ENCODE results near the gene ATG2A.

The ATG2A gene

DNA sequence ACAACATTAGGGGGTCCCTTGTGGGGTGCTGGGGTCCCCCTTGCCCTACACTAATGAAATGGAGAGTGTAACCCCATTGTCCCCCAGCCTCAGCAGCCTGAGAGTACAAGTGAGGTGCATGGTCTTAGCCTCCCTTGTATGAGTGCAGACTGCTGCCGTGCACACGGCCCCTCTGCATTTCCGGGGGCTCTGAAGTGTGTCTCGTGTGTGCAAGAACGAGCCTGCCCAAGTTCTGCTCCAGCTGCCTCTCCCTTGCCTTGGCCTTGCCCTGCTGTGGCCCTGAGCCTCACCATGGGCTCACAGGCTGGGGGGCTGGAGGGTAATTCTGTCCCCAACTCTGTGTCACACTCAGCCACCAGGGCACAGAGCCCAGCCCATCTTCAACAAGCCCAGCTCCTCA is 33.4 kb downstream of the ATG2A start:
- no peak overlapping the region for H3K4me3 ChIP-seq (replicated peaks; ENCODE audit: low read depth, low read length)
- TF ChIP-seq, protein P1, sequence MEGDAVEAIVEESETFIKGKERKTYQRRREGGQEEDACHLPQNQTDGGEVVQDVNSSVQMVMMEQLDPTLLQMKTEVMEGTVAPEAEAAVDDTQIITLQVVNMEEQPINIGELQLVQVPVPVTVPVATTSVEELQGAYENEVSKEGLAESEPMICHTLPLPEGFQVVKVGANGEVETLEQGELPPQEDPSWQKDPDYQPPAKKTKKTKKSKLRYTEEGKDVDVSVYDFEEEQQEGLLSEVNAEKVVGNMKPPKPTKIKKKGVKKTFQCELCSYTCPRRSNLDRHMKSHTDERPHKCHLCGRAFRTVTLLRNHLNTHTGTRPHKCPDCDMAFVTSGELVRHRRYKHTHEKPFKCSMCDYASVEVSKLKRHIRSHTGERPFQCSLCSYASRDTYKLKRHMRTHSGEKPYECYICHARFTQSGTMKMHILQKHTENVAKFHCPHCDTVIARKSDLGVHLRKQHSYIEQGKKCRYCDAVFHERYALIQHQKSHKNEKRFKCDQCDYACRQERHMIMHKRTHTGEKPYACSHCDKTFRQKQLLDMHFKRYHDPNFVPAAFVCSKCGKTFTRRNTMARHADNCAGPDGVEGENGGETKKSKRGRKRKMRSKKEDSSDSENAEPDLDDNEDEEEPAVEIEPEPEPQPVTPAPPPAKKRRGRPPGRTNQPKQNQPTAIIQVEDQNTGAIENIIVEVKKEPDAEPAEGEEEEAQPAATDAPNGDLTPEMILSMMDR (IDR thresholded peaks at IDR 0.05; ENCODE audit: low read depth, low read length, missing control alignments) = no peak

DNA sequence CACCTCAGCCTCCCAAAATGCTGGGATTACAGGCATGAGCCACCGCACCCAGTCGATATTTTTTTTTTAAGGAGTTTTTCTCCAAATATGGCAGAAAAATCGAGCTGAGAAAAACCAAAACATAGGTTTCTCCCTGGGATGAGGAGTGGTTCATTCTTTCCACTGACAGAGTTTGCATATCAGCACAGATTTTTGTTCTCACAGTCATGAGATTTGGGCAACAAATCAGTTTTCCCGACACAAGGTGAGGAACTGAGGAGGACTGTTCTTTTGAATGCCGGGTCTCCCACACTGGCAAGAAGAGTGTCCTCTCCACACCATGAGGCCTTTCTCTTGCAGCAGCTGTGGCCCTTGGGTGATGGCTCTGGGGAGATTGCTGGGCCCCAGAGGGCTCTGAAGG is 34.8 kb downstream of the ATG2A start:
- no peak overlapping the region for H3K4me3 ChIP-seq (replicated peaks; ENCODE audit: low read depth, low read length)
- TF ChIP-seq, protein P1 (IDR thresholded peaks at IDR 0.05; ENCODE audit: low read depth, low read length, missing control alignments) = no peak
- DNase-seq (ENCODE audit: extremely low read depth, low read depth) = no peak

More for the DNA sequence above, 33.4 kb downstream of the ATG2A start:
- DNase-seq (ENCODE audit: extremely low read depth, low read depth) = no peak

DNA sequence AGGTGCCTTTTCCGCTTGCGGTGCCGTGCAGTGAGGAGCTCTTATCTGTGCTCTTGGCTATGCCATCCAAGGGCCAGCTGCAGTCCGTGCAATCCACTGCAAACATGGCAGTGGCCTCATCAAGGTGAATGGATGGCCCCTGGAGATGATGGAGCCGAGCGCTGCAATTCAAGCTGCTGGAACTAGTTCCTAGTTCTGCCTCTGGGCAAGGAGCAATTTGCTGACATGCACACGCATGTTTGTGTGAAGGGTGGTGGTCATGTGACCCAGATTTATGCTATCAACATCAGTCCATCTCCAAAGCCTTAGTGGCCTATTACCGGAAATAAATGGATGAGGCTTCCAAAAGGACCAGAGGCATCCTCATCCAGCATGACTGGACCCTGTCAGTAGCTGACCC is 35.5 kb downstream of the ATG2A start:
- TF ChIP-seq, protein P1 (IDR thresholded peaks at IDR 0.05; ENCODE audit: low read depth, low read length, missing control alignments) = no peak
- no peak overlapping the region for H3K4me3 ChIP-seq (replicated peaks; ENCODE audit: low read depth, low read length)
- no peak for DNase-seq (ENCODE audit: extremely low read depth, low read depth)

DNA sequence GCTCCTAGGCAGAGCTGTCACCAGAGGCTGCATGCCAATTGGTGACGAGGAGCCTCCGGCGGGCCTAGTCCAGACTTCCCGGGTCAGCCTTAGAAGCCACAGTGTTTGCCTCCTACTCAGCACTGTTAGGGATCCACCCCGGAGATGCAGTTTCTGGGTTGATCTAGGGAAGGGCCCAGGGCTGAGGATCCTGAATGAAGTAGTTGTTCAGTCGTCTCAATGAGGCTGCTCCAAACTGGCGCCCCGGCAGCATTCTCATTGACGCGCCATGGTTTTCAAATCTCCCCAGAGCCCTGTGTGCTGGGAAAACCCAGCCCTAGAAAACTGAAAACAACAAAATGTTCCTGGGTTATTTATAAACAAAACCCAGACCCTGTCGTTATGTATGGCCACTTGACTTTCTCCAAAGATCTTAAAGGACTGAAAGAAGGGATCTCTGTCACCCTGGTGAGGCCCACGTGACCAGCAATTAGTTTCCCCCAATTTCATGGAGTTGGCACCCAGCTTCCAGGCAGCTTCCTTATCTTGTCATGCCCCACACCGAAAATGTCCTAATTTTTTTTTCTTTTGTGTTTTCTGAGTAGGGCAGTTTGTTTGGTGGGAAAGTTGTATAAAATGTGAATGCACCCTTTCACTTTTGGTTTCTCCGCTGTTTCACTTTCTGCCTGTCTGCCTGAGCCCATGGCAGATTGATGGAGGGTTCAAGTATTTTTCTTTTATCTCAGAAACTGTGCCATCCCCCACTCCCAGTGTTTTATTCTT is 36.6 kb downstream of the ATG2A start:
- no peak for DNase-seq (ENCODE audit: extremely low read depth, low read depth)
- TF ChIP-seq, protein P1 (IDR thresholded peaks at IDR 0.05; ENCODE audit: low read depth, low read length, missing control alignments) = no peak
- H3K4me3 ChIP-seq (replicated peaks; ENCODE audit: low read depth, low read length) = no peak overlapping the region

DNA sequence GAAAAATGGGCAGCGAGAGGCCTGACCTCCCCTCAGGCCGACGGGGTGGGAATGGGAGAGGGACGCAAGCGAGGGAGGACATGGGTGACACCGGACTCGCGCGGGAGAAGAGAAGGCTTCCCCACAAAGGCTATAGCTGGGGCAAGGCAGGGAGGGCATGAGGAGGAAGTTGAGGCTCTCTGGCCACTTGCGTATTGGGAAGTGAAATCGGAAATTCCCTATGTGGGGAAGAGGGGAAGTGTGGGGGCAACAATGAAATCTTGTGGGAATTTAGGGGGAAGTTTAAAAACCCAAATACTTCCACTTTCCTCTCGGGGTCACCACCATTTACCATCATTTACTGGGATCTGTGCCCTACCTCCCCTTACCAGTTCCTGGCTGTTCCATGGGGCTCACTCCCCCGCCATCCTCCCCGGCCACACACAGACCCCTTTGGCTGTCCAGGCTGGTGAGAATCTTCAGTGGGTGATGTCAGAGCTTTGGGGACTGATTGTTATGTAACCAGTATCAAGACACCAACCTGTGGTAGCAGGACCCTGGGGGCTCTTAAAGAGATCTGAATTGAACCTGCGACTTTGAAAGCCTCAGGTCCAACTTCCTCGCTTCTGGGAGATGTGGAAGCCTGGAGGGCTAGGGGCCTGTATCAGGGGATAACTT is 37.6 kb downstream of the ATG2A start:
- no peak for DNase-seq (ENCODE audit: extremely low read depth, low read depth)
- peak overlapping the region; percentile 85 for H3K4me3 ChIP-seq (replicated peaks; ENCODE audit: low read depth, low read length)
- TF ChIP-seq, protein P1 (IDR thresholded peaks at IDR 0.05; ENCODE audit: low read depth, low read length, missing control alignments) = no peak

DNA sequence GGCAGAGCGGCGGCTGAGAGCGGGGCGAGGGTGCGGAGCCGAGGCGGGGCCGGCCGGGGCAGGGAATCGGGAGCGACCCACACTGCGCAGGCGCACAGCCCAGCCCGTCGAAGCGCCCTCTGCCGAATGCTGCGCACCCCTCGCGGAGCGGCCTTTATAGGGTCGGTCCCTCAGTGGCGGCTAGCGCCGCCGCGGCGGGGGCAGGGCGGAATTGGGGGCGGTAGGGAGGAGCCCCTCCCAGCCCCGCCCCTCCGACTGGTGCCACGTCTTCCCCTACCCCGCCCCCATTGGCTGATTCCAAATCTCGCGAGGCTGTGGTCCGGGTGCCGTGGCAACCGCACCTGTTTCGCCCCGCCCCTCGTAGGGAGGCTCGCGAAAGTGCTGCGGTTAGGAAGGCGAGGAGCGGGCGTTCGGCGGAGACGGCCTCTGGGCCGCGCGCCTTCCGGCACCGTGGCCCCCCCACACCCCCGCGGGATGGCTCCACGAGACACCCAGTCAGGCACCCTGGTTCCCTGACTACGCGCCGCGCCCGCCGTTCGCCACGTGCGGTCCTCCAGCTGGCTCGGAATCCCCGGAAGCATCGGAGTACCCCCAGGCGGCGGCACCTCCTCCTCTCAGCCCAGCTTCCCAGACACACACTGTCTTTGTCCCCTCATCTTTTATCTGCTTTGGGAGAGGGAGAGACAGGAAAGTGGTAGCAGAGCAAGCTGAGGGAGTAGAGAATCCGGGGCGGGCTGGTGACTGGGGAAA is 38.3 kb downstream of the ATG2A start, which contains the start of gene EHD1:
Gene EHD1, minus strand, starts transcription at position 128 of the 750 bp plus-strand sequence. CDS start 157 bp downstream, outside the sequence.
- TF ChIP-seq, protein P1 (IDR thresholded peaks at IDR 0.05; ENCODE audit: low read depth, low read length, missing control alignments) = peak; percentile 53
- peak; percentile 89 for DNase-seq (ENCODE audit: extremely low read depth, low read depth)
- peak within 1 kb of the TSS; percentile 85 for H3K4me3 ChIP-seq (replicated peaks; ENCODE audit: low read depth, low read length)

All from HFF-Myc (cell line).